K562 (cell line): ENCODE results near the gene PLXNA2. TPM values are rescaled to one million over a fixed set of nuclear protein-coding genes. Genes with fewer than 3 reads are reported as not detected.

Experiments used
- BRD4 ChIP-seq: fragments of 200-600 bp; sonication (generic); IDR thresholded peaks from 2 replicates; pipeline ENCODE4 v1.6.1; 2017; ENCODE audit warnings: inconsistent platforms
- BRF1 ChIP-seq: IDR thresholded peaks from 3 replicates; pipeline ENCODE4 v1.6.1; 2011; ENCODE audit warnings: borderline replicate concordance, mild to moderate bottlenecking; ENCODE audit not compliant: insufficient read length; ENCODE audit errors: extremely low read depth
- GABPB2 ChIP-seq: fragments of 250-450 bp; sonication (Bioruptor Pico); conservative IDR thresholded peaks from 2 replicates; pipeline ENCODE4 v1.5.1; 2021; ENCODE audit warnings: mild to moderate bottlenecking
- MAFK ChIP-seq: IDR thresholded peaks from 2 replicates; pipeline ENCODE4 v1.6.1; 2011; ENCODE audit warnings: low read length, improper control_type of control experiment
- MBD2 ChIP-seq: sonication (generic); IDR thresholded peaks from 2 replicates; pipeline ENCODE4 v1.6.1; 2016; ENCODE audit warnings: low read depth, borderline replicate concordance
- MLLT1 ChIP-seq, 2 experiments: fragments of 450-650 bp; IDR thresholded peaks; 2 replicates each; pipeline ENCODE4 v1.6.1; 2016
- NFIX ChIP-seq: fragments of 250-450 bp; sonication (Bioruptor Pico); IDR thresholded peaks from 2 replicates; pipeline ENCODE4 v1.4.0; 2020; ENCODE audit warnings: low read depth, mild to moderate bottlenecking, moderate library complexity
- SMARCA4 ChIP-seq: fragments of 450-650 bp; IDR thresholded peaks from 2 replicates; pipeline ENCODE4 v1.6.1; 2016
- SP1 ChIP-seq: sonication (generic); formaldehyde crosslinking; IDR thresholded peaks from 2 replicates; pipeline ENCODE4 v1.8.1; 2022; ENCODE audit warnings: mild to moderate bottlenecking, missing genetic modification reagents
- TFAP4 ChIP-seq: sonication (generic); formaldehyde crosslinking; IDR thresholded peaks from 2 replicates; pipeline ENCODE4 v1.8.0; 2022; ENCODE audit warnings: missing genetic modification reagents, mild to moderate bottlenecking, moderate library complexity, borderline replicate concordance
- THAP7 ChIP-seq: fragments of 250-450 bp; sonication (Bioruptor Pico); IDR thresholded peaks from 2 replicates; pipeline ENCODE4 v1.5.0; 2021
- ZFP30 ChIP-seq: fragments of 250-450 bp; sonication (Bioruptor Pico); IDR thresholded peaks from 2 replicates; pipeline ENCODE4 v1.8.0; 2022; ENCODE audit warnings: moderate library complexity, mild to moderate bottlenecking, inconsistent platforms, borderline replicate concordance
- ZNF140 ChIP-seq: fragments of 250-450 bp; sonication (Bioruptor Pico); IDR thresholded peaks from 2 replicates; pipeline ENCODE4 v1.8.0; 2021; ENCODE audit warnings: moderate library complexity, mild to moderate bottlenecking, inconsistent platforms
- ZNF263 ChIP-seq: sonication (generic); formaldehyde crosslinking; IDR thresholded peaks from 2 replicates; pipeline ENCODE4 v1.8.0; 2022; ENCODE audit warnings: mild to moderate bottlenecking, missing genetic modification reagents, borderline replicate concordance
- ZNF280A ChIP-seq: fragments of 450-650 bp; IDR thresholded peaks from 2 replicates; pipeline ENCODE4 v1.6.1; 2018; ENCODE audit warnings: mild to moderate bottlenecking, low read depth; ENCODE audit not compliant: partially characterized antibody
- ZNF584 ChIP-seq: fragments of 200-800 bp; sonication (Bioruptor generic); IDR thresholded peaks from 2 replicates; pipeline ENCODE4 v1.6.1; 2016; ENCODE audit warnings: low read depth, mild to moderate bottlenecking, missing genetic modification characterization, missing compliant biosample characterization
- ZNF609 ChIP-seq: sonication (generic); formaldehyde crosslinking; IDR thresholded peaks from 2 replicates; pipeline ENCODE4 v1.8.1; 2023; ENCODE audit warnings: missing genetic modification reagents, mild to moderate bottlenecking, borderline replicate concordance
- ZNF717 ChIP-seq: fragments of 250-450 bp; sonication (Bioruptor Pico); IDR thresholded peaks from 2 replicates; pipeline ENCODE4 v1.5.0; 2021
- ZZZ3 ChIP-seq: fragments of 450-650 bp; IDR thresholded peaks from 2 replicates; pipeline ENCODE4 v1.6.1; 2016; ENCODE audit warnings: antibody characterized with exemption, mild to moderate bottlenecking, moderate library complexity
- polyA plus RNA-seq, 8 experiments: library from polyadenylated mRNA; depleted of rRNA in 4 of 8; stranded (reverse) in 5 of 8; unstranded in 3 of 8; fragments of >200 nt; fragmentation: Nextera tagmentation in 2 of 8; fragmentation: Illumina TruSeq in 1 of 8; extraction: Ambion mirVana in 2 of 8; extraction: Trizol in 1 of 8; gene quantifications; 2 replicates each; pipeline versions ENCODE4 v1.2.1 to v1.2.3, GENCODE V29; 2011 to 2014; ENCODE audit warnings: inconsistent platforms in 1 of 8, missing spikeins in 1 of 8
- total RNA-seq, 7 experiments: library from RNA; depleted of rRNA in 6 of 7; stranded (reverse); fragments of >200 nt in 6 of 7; fragmentation: Illumina TruSeq in 2 of 7; extraction: Trizol in 2 of 7; gene quantifications; 2 replicates each; pipeline versions ENCODE4 v1.2.1 to v1.2.3, GENCODE V29; 2011 to 2021; ENCODE audit warnings: low replicate concordance in 1 of 7

The PLXNA2 gene
- total and polyA plus RNA-seq, 9 of the 15 experiments (the other 6 are each of a cell fraction or from before 2014, with no cell fraction given), result 0.01 to 1.3 (median 0.32) TPM

- TF ChIP-seq ZZZ3, result no peak
- TF ChIP-seq BRF1, result no peak
- TF ChIP-seq ZNF280A, result no peak
- no peak for TF ChIP-seq MBD2
- TF ChIP-seq ZNF717 (CRISPR knock-in tag), result no peak
- TF ChIP-seq BRD4, result no peak
- TF ChIP-seq NFIX (CRISPR knock-in tag), result no peak
- TF ChIP-seq ZNF609 (CRISPR knock-in tag), result no peak
- peak; percentile 81 for TF ChIP-seq MAFK
- no peak for TF ChIP-seq MLLT1 (IDR thresholded peaks at IDR 0.05)
- TF ChIP-seq ZNF140 (CRISPR knock-in tag), result no peak
- TF ChIP-seq ZNF584 (CRISPR knock-in tag), result no peak
- no peak for TF ChIP-seq GABPB2
- TF ChIP-seq SP1 (CRISPR knock-in tag), result no peak
- 0 out of 2 replicates have a peak, but pooled peaks have one; percentile 22 for TF ChIP-seq TFAP4 (CRISPR knock-in tag)
- no peak for TF ChIP-seq ZNF263 (CRISPR knock-in tag)
- no peak for TF ChIP-seq THAP7 (CRISPR knock-in tag)
- no peak for TF ChIP-seq ZFP30
- no peak for TF ChIP-seq SMARCA4
Observed at GRCh38 chr1:208240662-208241355, 3.4 kb downstream of the PLXNA2 start (continued).
